Ascending aorta (tissue), 2 donors: Measurements from ENCODE around the gene DDX60. TPM values are rescaled to one million over a fixed set of nuclear protein-coding genes. Genes with fewer than 3 reads are reported as not detected.

ENCODE experiments used
- DNase-seq, 2 donors: peaks; one replicate each; pipeline ENCODE4 v3.0.0-alpha.2; 2019; ENCODE audit warnings: low spot score in 2 of 2
- H3K27ac ChIP-seq, 2 donors: fragments of 200-600 bp; sonication (generic); one replicate each; pipeline ENCODE4 v1.5.1; 2016 to 2017; ENCODE audit warnings: mild to moderate bottlenecking in 1 of 2
- H3K27me3 ChIP-seq: fragments of 200-600 bp; sonication (generic); one replicate; pipeline ENCODE4 v1.5.1; 2017
- H3K36me3 ChIP-seq, 2 donors: fragments of 200-600 bp; sonication (generic); one replicate each; pipeline ENCODE4 v1.5.1; 2016
- H3K4me1 ChIP-seq, 2 donors: fragments of 200-600 bp; sonication (generic); one replicate each; pipeline ENCODE4 v1.5.1; 2016 to 2017; ENCODE audit warnings: mild to moderate bottlenecking in 1 of 2
- H3K4me3 ChIP-seq, 2 donors: fragments of 200-600 bp; sonication (generic); one replicate each; pipeline ENCODE4 v1.5.1; 2016 to 2017; ENCODE audit warnings: mild to moderate bottlenecking in 1 of 2
- H3K9me3 ChIP-seq, 2 donors: fragments of 200-600 bp; sonication (generic); one replicate each; pipeline ENCODE4 v1.5.1; 2016
- CTCF ChIP-seq, 3 experiments: fragments of 200-600 bp in 2 of 3; fragments of 450-650 bp in 1 of 3; sonication (generic) in 2 of 3; IDR thresholded peaks; one replicate each; pipeline ENCODE4 v1.5.1; 2016 to 2019; ENCODE audit warnings: antibody characterized with exemption in 3 of 3, mild to moderate bottlenecking in 1 of 3, moderate library complexity in 1 of 3
- intact Hi-C: fragments of 100-400 bp; cut with DNase I; formaldehyde crosslinking; loops from one replicate; pipeline ENCODE4 v1.15.1; 2023
- total RNA-seq: library from RNA; depleted of rRNA; stranded (reverse); fragments of >200 nt; gene quantifications from one replicate; pipeline ENCODE4 v1.1.0, GENCODE V29; 2016

The DDX60 gene
- total RNA-seq, 1 donor from 2014 or later, result 15.3 TPM

- Histone ChIP-seq H3K9me3 (no peaks in the 10 kb centered on the region), H3K27me3 (no peaks in the 10 kb centered on the region), H3K4me3 (no peak overlapping the region), H3K4me1 (no peaks in the 10 kb centered on the region), H3K36me3 (peaks cover 24 to 29% of the 10 kb centered on the region in 2 donors), H3K27ac (no peak overlapping the region)
- intact Hi-C loops, result no loop called here
- no peak for TF ChIP-seq CTCF (IDR thresholded peaks at IDR 0.05)
- no peak for DNase-seq
Measured at GRCh38 chr4:168257768-168258167, 60.8 kb downstream of the DDX60 start.

GRCh38 chr4:168248176-168248710, 70.3 kb downstream of the DDX60 start:
- H3K27ac ChIP-seq, result no peak overlapping the region
- intact Hi-C loops, result no loop called here
- H3K27me3 ChIP-seq, result no peaks in the 10 kb centered on the region
- H3K9me3 ChIP-seq, result no peaks in the 10 kb centered on the region
- TF ChIP-seq CTCF (IDR thresholded peaks at IDR 0.05), result no peak
- H3K4me1 ChIP-seq, result no peaks in the 10 kb centered on the region
- H3K36me3 ChIP-seq, result peaks cover 18 to 50% of the 10 kb centered on the region in 2 donors
- no peak overlapping the region for H3K4me3 ChIP-seq
- no peak for DNase-seq

GRCh38 chr4:168247603-168248002, 70.9 kb downstream of the DDX60 start:
- Histone ChIP-seq H3K36me3 (peaks cover 13 to 56% of the 10 kb centered on the region in 2 donors), H3K9me3 (no peaks in the 10 kb centered on the region), H3K4me3 (no peak overlapping the region), H3K27ac (no peak overlapping the region), H3K4me1 (no peaks in the 10 kb centered on the region), H3K27me3 (no peaks in the 10 kb centered on the region)
- DNase-seq, result no peak
- TF ChIP-seq CTCF (IDR thresholded peaks at IDR 0.05), result no peak
- intact Hi-C loops, result no loop called here

GRCh38 chr4:168241953-168242352, 76.6 kb downstream of the DDX60 start:
- no peak overlapping the region for H3K27ac ChIP-seq
- peaks cover 17 to 50% of the 10 kb centered on the region in 2 donors for H3K36me3 ChIP-seq
- intact Hi-C loops, result no loop called here
- no peak for DNase-seq
- TF ChIP-seq CTCF (IDR thresholded peaks at IDR 0.05), result no peak
- H3K4me3 ChIP-seq, result no peak overlapping the region
- no peaks in the 10 kb centered on the region for H3K27me3 ChIP-seq
- H3K4me1 ChIP-seq, result no peaks in the 10 kb centered on the region
- no peaks in the 10 kb centered on the region for H3K9me3 ChIP-seq

GRCh38 chr4:168240821-168241220, 77.7 kb downstream of the DDX60 start:
- H3K4me1 ChIP-seq, result no peaks in the 10 kb centered on the region
- H3K27me3 ChIP-seq, result no peaks in the 10 kb centered on the region
- no peak for TF ChIP-seq CTCF (IDR thresholded peaks at IDR 0.05)
- no peak overlapping the region for H3K27ac ChIP-seq
- intact Hi-C loops, result no loop called here
- no peak overlapping the region for H3K4me3 ChIP-seq
- DNase-seq, result no peak
- peaks cover 12 to 46% of the 10 kb centered on the region in 2 donors for H3K36me3 ChIP-seq
- H3K9me3 ChIP-seq, result no peaks in the 10 kb centered on the region

- Histone ChIP-seq H3K9me3 (peaks cover 0 to 9% of the 10 kb centered on the region in 2 donors), H3K27ac (no peak overlapping the region), H3K27me3 (no peaks in the 10 kb centered on the region), H3K4me1 (no peaks in the 10 kb centered on the region), H3K4me3 (no peak overlapping the region), H3K36me3 (peaks cover 23 to 53% of the 10 kb centered on the region in 2 donors)
- intact Hi-C loops, result no loop called here
- no peak for TF ChIP-seq CTCF (IDR thresholded peaks at IDR 0.05)
- no peak for DNase-seq
Measured at GRCh38 chr4:168221301-168221700, 97.3 kb downstream of the DDX60 start.
